IPS DF 6.9 (cell line): ENCODE results near the gene DEDD2.
"Not testable (repeated sequence)": the region's sequence is repeated elsewhere in the genome, so short reads cannot be mapped to it uniquely, and the experiment has no call there.

ENCODE experiments used
- DNase-seq: peaks from one replicate; pipeline ENCODE4 v3.0.0-alpha.2; 2013; ENCODE audit warnings: low read depth, low spot score
- H3K27ac ChIP-seq: one replicate; pipeline ENCODE4 v1.5.1; 2013; ENCODE audit warnings: low read length, control low read depth
- H3K27me3 ChIP-seq: 2 replicates; pipeline ENCODE4 v1.6.1; 2013; ENCODE audit warnings: mild to moderate bottlenecking, low read length; ENCODE audit not compliant: control insufficient read depth, insufficient read depth
- H3K36me3 ChIP-seq: 2 replicates; pipeline ENCODE4 v1.6.1; 2013; ENCODE audit warnings: low read length; ENCODE audit not compliant: control insufficient read depth, insufficient read depth
- H3K4me1 ChIP-seq: 2 replicates; pipeline ENCODE4 v1.6.1; 2013; ENCODE audit warnings: low read length; ENCODE audit not compliant: control insufficient read depth, insufficient read depth
- H3K4me3 ChIP-seq: 2 replicates; pipeline ENCODE4 v1.5.1; 2013; ENCODE audit warnings: mild to moderate bottlenecking, low read length
- H3K9me3 ChIP-seq: 2 replicates; pipeline ENCODE4 v1.6.1; 2013; ENCODE audit warnings: low read length, inconsistent platforms; ENCODE audit not compliant: control insufficient read depth, insufficient read depth
- WGBS: extraction: QIAGEN DNeasy Blood & Tissue Kit; methylation state at CpG from one replicate; pipeline ENCODE4 v1.1.7; 2013; ENCODE audit warnings: mixed read lengths, missing lambda C conversion rate; ENCODE audit not compliant: insufficient read length, insufficient coverage; 5-methylcytosine and 5-hydroxymethylcytosine counted together

DEDD2 gene

GRCh38 chr19:42217520-42218437 is at the start of gene DEDD2:
TSS of gene DEDD2 (minus strand) at chr19:42217677. CDS start at chr19:42217007, 670 bp downstream.
- no peak within 1 kb of the TSS for H3K27ac ChIP-seq
- H3K4me3 ChIP-seq = peak within 1 kb of the TSS; percentile 81
- H3K4me1 ChIP-seq = 0 out of 2 replicates have a peak, but pooled peaks cover 4% of the 10 kb centered on the region
- peak; percentile 92 for DNase-seq
- H3K36me3 ChIP-seq = peaks cover 3% of the 10 kb centered on the region; the same call in 1 of the 2 replicates
- H3K9me3 ChIP-seq = no peaks in the 10 kb centered on the region
- no CpG with 5 or more reads among the region's 57 CpGs for WGBS
- no peaks in the 10 kb centered on the region for H3K27me3 ChIP-seq

GRCh38 chr19:42266928-42267603 is 49.6 kb upstream of the DEDD2 start:
- not testable (repeated sequence) for H3K27me3 ChIP-seq, H3K27ac ChIP-seq, H3K4me3 ChIP-seq, H3K4me1 ChIP-seq, DNase-seq, H3K36me3 ChIP-seq, H3K9me3 ChIP-seq
- no CpG with 5 or more reads among the region's 25 CpGs for WGBS

- H3K4me3 ChIP-seq, H3K27me3 ChIP-seq, H3K27ac ChIP-seq, H3K4me1 ChIP-seq, H3K36me3 ChIP-seq, DNase-seq, H3K9me3 ChIP-seq: not testable (repeated sequence)
- WGBS = no CpG with 5 or more reads among the region's 4 CpGs
Measured at GRCh38 chr19:42266105-42266504, 48.6 kb upstream of the DEDD2 start.

GRCh38 chr19:42261763-42262162 is 44.3 kb upstream of the DEDD2 start:
- H3K4me1 ChIP-seq = no peaks in the 10 kb centered on the region
- DNase-seq = no peak
- WGBS = no CpG with 5 or more reads among the region's 3 CpGs

GRCh38 chr19:42257842-42258241 is 40.4 kb upstream of the DEDD2 start:
- not testable (repeated sequence) for H3K36me3 ChIP-seq, H3K4me3 ChIP-seq
- no CpG with 5 or more reads among the region's 3 CpGs for WGBS

More at GRCh38 chr19:42261763-42262162, 44.3 kb upstream of the DEDD2 start:
- Histone ChIP-seq H3K27me3 (no peaks in the 10 kb centered on the region), H3K4me3 (no peak overlapping the region), H3K27ac (no peak overlapping the region), H3K36me3 (no peaks in the 10 kb centered on the region), H3K9me3 (no peaks in the 10 kb centered on the region)

GRCh38 chr19:42255766-42256745 is 38.6 kb upstream of the DEDD2 start:
- H3K36me3 ChIP-seq = no peaks in the 10 kb centered on the region
- no peaks in the 10 kb centered on the region for H3K9me3 ChIP-seq
- WGBS = no CpG with 5 or more reads among the region's 38 CpGs
- H3K4me3 ChIP-seq = peak overlapping the region; percentile 37; the same call in 1 of the 2 replicates
- H3K27ac ChIP-seq = no peak overlapping the region
- no peak for DNase-seq
- H3K27me3 ChIP-seq = no peaks in the 10 kb centered on the region
- peaks cover 12% of the 10 kb centered on the region for H3K4me1 ChIP-seq

More at GRCh38 chr19:42257842-42258241, 40.4 kb upstream of the DEDD2 start:
- not testable (repeated sequence) for H3K9me3 ChIP-seq, H3K27me3 ChIP-seq, DNase-seq, H3K27ac ChIP-seq, H3K4me1 ChIP-seq

GRCh38 chr19:42254850-42255765 is 37.6 kb upstream of the DEDD2 start, which contains the start of gene ERF:
TSS of gene ERF (minus strand) at chr19:42255128. CDS start at chr19:42254999, 129 bp downstream.
- no peaks in the 10 kb centered on the region for H3K9me3 ChIP-seq
- no peak for DNase-seq
- peak within 1 kb of the TSS; percentile 38 for H3K4me3 ChIP-seq
- H3K4me1 ChIP-seq = peaks cover 13% of the 10 kb centered on the region
- H3K36me3 ChIP-seq = peaks cover 4% of the 10 kb centered on the region; the same call in 1 of the 2 replicates
- H3K27ac ChIP-seq = no peak within 1 kb of the TSS
- WGBS = no CpG with 5 or more reads among the region's 75 CpGs
- no peaks in the 10 kb centered on the region for H3K27me3 ChIP-seq

- H3K4me1 ChIP-seq = peaks cover 13% of the 10 kb centered on the region
- DNase-seq = no peak
- peaks cover 7% of the 10 kb centered on the region; the same call in 1 of the 2 replicates for H3K36me3 ChIP-seq
- no peaks in the 10 kb centered on the region for H3K9me3 ChIP-seq
- peak overlapping the region; percentile 38 for H3K4me3 ChIP-seq
- no peak overlapping the region for H3K27ac ChIP-seq
- H3K27me3 ChIP-seq = no peaks in the 10 kb centered on the region
- WGBS = no CpG with 5 or more reads among the region's 70 CpGs
Measured at GRCh38 chr19:42254089-42254849, 36.8 kb upstream of the DEDD2 start.
